HuH-7.5 (cell line): ENCODE results near the gene CLSTN2.

Experiments
- DNase-seq: peaks from one replicate; pipeline ENCODE4 v3.0.0; 2011; ENCODE audit warnings: low spot score

Gene CLSTN2

GRCh38 chr3:140552403-140552802 lies 617.4 kb downstream of the CLSTN2 start:
- no peak for DNase-seq

- no peak for DNase-seq
These were observed 617.9 kb downstream of the CLSTN2 start for GRCh38 chr3:140552898-140553297.

DNA sequence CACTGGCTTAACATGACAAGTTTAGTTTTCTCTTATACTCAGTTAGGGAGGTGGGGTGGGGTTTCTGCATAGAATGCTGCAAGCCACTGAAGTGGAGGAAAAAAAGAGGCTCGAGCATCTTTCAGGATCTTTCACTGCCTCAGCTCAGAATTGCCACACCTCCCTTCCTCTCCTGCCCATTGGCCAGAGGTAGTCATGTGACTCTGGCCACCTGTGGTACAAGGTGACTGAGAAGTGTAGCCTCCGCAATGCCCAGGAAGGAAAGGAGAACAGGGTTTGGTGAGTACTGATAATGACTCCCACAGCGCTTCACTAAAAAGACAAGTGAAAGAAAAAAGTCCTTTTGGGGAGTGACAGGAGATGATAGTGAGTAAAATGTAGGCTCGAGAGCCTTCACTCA lies 618.6 kb downstream of the CLSTN2 start:
- DNase-seq: no peak

- no peak for DNase-seq
These were observed 620.7 kb downstream of the CLSTN2 start for GRCh38 chr3:140555666-140556065.

GRCh38 chr3:140557476-140557875 lies 622.5 kb downstream of the CLSTN2 start:
- DNase-seq: no peak

DNA sequence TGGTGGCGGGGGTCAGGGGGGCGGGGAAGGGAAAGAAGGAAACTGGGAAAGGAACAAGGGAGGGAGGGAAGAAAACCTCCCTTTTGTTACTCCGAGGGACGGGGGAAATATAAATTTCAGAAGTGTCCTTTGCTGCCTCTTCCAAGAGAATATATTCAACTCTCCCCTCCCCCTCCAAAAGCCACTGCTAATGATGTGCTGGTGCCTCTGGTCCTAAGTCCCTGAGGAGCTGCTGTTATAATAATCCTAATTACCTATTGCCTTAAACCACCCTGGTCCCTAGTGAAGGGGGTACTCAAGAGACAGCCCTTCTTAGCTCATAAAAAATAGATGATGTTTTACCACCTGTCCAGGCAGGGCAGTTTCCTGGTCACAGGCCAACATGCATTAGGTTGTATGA lies 624.6 kb downstream of the CLSTN2 start:
- DNase-seq: no peak

DNA sequence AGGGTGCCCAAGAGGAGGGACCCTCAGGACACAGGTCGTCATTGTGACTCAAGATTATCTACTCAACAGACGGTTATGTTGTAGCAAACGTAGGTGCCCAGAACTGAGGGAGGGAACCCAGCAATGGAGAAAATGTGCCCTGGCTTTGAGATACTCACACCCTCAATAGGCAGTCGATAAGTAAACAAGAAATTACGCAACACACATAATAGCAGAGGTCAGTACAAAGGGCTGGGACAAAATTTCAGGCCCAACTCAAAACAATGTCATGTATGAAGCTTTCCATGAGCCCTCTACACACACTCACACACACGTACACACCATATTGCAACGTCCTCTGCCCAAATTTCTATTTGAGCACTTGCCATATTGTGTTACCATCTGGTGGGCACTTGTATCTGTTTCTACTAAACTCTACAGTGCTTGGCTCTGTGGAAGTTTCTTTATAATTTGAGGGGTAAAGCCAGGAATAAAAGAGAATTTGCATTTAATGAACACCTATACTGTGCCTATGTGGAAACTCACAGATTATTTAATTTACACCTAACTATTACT lies 628.3 kb downstream of the CLSTN2 start:
- DNase-seq: no peak

- DNase-seq: no peak
These were observed 633.1 kb downstream of the CLSTN2 start for GRCh38 chr3:140568131-140568530.

- no peak for DNase-seq
These were observed 634.0 kb downstream of the CLSTN2 start for GRCh38 chr3:140568842-140569520.

- DNase-seq: no peak
These were observed 635.6 kb downstream of the CLSTN2 start for GRCh38 chr3:140570602-140571001.

DNA sequence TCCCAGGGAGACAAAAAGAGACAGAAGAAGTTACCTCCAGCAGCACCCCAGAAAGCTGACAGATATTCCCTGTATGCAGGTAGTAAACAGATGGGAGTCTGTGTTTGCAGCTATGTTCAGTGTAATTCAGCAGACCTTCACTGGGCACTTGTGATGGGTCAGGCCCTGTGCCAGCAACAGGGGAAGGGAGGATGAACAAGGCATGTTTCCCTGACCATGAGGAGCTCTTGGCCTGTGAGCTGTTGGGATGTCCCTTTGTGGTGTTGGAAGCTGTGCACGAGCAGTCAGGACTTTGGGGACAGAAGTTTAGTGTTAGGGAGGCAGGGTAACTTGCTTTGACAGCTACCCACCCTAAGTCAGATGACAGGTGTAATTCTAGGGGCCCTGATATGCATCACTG lies 636.9 kb downstream of the CLSTN2 start:
- DNase-seq: no peak

- no peak for DNase-seq
These were observed 637.3 kb downstream of the CLSTN2 start for GRCh38 chr3:140572334-140572733.

DNA sequence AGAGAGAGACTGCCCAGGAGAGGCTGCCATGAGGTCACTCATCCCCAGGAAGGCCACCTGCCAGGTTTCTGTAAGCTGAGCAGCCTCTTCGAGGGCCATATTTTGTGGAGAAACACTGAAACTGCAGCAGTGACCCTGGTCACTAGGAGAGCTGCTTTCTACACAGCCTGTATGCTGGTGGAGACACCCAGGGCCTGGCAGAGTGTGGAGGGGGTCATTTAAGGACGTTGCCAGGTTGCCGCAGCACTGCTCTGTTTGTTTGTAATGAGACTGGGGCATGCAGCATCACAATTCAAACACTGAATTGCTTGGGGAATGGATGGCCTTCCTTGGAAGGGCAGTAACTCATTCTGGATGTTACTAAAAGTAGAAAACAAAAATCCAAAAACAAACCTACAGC lies 638.0 kb downstream of the CLSTN2 start:
- no peak for DNase-seq

DNA sequence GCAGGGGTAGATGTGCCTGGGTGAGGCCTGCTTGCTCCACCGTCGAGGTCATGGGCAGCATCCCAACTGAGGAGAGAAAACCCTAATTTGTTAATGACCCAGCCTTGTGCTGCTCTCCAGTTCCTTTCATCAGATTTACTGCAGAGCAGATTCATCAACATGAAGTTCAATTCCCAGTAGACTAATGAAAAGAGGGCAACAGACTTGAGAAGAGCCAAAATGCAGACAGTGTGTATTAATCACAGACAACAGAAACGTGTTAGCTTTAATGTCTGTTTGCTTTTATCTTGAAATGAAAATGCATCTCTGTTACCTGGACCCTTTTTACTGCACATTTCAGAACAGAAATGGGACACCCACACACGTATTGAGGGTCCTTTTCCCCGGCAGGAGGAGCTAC lies 639.4 kb downstream of the CLSTN2 start:
- no peak for DNase-seq

GRCh38 chr3:140576449-140576848 lies 641.5 kb downstream of the CLSTN2 start:
- no peak for DNase-seq

GRCh38 chr3:140577911-140578310 lies 642.9 kb downstream of the CLSTN2 start:
- DNase-seq: no peak

DNA sequence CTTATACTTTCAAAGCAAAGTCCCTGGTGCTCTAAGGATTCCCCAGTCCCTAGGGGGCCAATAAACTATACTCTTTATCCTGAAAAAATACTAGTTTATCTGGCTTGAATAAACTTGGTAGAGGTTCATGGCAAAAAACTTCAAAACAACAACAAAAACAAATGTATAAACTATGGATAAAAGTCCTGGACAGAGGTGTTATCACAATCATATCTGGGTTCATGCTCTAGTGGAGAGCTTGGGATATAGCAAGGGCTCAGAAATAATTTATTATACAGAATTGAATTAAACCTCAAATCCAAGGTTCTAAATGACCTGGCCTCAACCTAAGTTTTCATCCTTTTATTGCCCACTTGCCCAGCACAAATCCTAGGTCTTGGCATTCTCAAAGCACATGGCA lies 644.3 kb downstream of the CLSTN2 start:
- no peak for DNase-seq

GRCh38 chr3:140580746-140581145 lies 645.8 kb downstream of the CLSTN2 start:
- DNase-seq: no peak

DNA sequence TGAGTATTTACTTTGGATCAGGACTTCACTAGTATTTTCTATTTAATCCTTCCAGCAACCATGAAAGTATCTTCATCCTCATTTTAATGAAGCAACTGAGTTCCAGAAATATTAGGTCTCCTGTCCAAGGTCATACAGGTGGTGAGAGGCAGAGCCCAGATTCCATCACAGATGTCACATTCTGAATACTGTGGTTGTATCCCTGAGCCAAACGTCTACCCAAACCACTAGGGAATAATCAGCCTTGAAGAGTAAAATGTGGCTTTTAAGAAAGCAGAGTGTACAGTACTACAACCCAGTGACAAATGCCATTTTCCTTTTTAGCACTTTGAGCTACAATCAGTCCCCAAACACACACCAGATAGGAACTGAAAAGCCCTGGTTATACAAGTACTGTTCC lies 649.6 kb downstream of the CLSTN2 start:
- no peak for DNase-seq

DNA sequence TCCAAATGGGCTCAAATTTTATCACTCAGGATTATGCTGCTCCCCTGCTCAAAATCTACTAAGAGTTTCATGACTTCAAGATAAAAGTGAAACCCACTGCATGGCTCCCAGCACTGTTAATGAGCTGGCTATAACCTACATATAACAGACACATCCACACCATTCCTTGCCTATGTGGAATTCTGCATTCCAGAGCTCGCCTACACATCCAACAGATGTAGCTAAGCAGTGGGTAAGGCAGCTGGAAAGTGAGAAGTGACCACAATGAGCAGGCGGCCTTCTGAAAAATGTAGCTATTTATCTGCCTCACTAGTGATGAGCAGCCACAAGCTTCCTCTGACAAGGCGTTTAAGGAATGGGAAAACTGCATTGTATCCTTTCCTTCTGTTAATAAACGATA lies 650.8 kb downstream of the CLSTN2 start:
- DNase-seq: no peak

DNA sequence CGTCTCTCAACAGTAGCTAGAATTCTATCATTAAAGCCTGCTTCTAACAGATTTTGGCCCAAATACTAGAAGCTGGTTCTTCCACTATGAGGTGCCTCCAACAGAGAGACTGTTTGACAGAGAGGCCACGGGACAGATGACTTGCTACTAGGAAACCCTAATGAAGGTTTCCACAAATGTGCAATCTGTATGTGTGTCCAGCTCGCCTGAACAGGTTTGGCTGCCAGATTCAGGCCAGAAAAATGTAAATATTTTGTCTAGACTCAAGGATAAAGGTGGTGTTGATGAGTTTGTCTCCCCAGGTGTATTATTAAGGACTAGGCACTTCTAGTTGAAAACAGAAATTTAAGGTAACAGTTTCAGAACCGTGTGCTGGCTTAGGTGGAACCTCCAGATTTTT lies 651.3 kb downstream of the CLSTN2 start:
- DNase-seq: no peak

- no peak for DNase-seq
These were observed 653.6 kb downstream of the CLSTN2 start for GRCh38 chr3:140588558-140588957.

DNA sequence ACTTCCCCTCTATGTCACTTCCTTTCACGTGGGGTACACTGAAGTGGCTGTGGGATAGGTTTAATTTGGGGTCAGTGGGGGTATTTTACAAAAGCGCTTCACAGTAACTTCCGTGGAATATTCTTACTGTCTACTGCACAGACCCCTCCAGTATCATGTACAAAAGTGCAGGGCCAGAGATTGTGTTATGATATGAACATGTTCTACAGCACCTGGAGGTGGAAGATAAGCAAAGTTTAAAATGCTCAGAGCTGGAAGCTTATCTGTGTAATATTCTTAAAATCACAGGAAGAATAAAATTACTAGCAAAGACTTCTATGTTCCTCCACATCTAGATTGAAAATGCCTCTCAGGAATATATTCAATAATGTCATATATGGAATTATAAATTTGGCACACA lies 658.8 kb downstream of the CLSTN2 start:
- no peak for DNase-seq

- DNase-seq: no peak
These were observed 660.3 kb downstream of the CLSTN2 start for GRCh38 chr3:140595295-140595694.
